ENCODE results near the gene CAMKK2.

DNA sequence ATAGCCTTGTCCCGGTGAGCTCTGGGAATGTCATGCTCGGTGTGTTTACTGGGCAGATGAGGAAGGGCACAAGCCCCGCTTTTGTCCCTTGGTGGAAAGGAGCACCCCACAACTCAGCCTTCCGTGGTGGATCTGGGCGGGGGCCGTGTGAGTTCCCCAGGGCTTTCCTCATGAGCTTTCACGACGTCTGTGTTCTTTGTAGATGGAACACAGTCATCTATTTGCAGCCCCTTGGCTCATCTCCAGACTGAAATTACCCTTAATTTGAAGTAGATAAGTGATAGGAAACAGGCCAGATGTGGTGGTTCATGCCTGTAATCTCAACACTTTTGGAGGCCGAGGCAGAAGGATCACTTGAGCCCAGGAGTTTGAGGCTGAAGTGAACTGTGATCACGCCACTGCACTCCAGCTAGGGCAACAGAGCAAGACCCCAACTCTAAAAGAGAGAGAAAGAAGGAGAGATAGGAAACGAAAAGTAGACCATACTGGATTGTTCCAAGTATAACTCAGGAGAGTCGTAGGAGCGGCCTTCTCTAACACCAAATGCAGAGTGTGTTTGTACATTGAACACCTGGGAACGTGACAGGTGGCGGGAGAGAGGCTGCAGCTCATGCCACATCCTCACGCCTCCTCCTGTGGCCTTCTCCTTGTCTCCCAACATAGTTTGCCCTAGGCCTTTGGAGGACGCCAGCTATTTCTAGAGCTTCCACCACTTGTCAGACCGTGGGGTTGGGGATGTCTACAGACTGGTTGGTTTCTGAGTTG is 77.7 kb downstream of the CAMKK2 start:
- TF ChIP-seq, protein P1, sequence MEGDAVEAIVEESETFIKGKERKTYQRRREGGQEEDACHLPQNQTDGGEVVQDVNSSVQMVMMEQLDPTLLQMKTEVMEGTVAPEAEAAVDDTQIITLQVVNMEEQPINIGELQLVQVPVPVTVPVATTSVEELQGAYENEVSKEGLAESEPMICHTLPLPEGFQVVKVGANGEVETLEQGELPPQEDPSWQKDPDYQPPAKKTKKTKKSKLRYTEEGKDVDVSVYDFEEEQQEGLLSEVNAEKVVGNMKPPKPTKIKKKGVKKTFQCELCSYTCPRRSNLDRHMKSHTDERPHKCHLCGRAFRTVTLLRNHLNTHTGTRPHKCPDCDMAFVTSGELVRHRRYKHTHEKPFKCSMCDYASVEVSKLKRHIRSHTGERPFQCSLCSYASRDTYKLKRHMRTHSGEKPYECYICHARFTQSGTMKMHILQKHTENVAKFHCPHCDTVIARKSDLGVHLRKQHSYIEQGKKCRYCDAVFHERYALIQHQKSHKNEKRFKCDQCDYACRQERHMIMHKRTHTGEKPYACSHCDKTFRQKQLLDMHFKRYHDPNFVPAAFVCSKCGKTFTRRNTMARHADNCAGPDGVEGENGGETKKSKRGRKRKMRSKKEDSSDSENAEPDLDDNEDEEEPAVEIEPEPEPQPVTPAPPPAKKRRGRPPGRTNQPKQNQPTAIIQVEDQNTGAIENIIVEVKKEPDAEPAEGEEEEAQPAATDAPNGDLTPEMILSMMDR (conservative IDR thresholded peaks at IDR 0.05; ENCODE audit: low read length): no peak
- TF ChIP-seq EZH2phosphoT487 (IDR thresholded peaks at IDR 0.05; ENCODE audit: borderline replicate concordance, low read depth, low read length): no peak
